CD1c-positive myeloid dendritic cell (primary cell): ENCODE data around the gene GLCCI1.
A peak's percentile ranks its signal among the peaks of the same experiment; 100 is the strongest.
"Not testable (repeated sequence)": the region's sequence is repeated elsewhere in the genome, so short reads cannot be mapped to it uniquely, and the experiment has no call there.

Experiments
- DNase-seq: peaks from one replicate; pipeline ENCODE4 v3.0.0-alpha.2; 2016; ENCODE audit errors: extremely low spot score

Gene GLCCI1

DNA sequence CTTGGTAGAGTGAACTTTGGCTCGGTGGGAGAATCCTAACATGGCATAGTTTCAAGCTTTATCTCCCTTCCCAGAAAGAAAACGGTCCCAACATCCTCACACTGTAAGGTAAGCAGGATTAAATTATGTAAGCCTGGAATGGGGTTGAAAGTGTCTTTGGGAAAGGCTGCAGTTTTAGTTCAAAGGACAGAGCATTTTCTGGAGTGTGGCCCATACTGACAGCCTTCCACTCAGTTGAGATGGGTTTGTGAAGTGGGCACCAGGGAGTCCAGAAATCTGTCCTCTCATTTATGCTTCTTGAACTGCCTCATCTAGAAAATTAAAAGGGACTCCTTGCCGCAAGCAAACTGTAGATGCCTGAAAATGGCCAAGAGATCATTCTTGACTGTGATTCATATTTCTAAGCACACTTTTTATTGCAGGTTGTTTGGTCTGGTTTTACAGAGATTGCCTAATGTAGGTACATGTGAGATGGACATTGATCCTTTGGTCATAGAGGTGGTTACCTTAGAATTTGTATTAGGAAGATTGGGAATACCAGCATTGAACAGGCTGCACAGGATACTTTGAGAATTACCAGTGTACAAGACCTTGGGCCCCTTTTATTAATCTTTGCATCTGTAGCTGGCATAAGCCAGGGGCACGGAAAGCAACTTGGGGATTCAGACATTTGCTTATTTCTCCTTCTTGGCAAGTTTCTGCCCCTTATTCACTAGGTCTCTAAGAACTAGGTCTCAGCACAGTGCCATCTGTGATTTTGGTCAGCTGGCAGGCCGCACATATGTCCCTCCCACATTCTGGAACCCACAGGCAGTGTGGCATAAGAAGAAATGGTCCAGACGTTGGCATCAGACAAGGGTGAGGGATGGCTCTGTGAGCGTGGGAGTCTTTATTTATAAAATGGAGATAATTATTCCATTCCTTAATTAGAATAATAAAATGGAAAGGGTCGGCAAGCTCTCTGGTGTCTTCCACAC, 125.9 kb downstream of the GLCCI1 start:
- DNase-seq: no peak

DNA sequence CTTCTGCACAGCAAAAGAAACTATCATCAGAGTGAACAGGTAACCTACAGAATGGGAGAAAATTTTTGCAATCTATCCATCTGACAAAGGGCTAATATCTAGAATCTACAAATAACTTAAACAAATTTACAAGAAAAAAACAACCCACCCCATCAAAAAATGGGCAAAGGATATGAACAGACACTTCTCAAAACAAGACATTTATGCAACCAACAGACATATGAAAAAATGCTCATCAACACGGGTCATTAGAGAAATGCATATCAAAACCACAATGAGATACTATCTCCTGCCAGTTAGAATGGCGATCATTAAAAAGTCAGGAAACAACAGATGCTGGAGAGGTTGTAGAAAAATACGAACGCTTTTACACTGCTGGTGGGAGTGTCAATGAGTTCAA, 132.7 kb downstream of the GLCCI1 start:
- DNase-seq: not testable (repeated sequence)

DNA sequence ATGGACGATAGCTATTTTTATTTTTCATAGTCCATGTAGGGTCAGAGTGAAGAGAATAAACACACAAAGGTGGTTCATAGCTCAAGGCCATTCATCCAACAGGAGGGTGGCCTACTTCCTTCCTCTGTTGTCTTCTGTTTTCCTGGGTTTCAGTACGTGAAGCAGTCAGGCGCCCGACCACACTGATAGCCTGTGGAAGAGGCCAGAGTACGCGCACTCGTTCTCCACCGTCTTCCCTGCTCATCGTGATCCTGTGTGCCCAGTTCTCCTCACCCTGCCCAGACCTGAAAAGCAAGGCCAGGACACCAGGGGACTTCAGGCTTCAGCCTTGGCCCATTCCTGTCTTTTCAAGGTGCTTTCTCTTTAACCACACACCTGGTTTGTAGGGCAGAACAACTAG, 134.7 kb downstream of the GLCCI1 start:
- no peak for DNase-seq

GRCh38 chr7:8105449-8106095, 137.0 kb downstream of the GLCCI1 start:
- no peak for DNase-seq

DNA sequence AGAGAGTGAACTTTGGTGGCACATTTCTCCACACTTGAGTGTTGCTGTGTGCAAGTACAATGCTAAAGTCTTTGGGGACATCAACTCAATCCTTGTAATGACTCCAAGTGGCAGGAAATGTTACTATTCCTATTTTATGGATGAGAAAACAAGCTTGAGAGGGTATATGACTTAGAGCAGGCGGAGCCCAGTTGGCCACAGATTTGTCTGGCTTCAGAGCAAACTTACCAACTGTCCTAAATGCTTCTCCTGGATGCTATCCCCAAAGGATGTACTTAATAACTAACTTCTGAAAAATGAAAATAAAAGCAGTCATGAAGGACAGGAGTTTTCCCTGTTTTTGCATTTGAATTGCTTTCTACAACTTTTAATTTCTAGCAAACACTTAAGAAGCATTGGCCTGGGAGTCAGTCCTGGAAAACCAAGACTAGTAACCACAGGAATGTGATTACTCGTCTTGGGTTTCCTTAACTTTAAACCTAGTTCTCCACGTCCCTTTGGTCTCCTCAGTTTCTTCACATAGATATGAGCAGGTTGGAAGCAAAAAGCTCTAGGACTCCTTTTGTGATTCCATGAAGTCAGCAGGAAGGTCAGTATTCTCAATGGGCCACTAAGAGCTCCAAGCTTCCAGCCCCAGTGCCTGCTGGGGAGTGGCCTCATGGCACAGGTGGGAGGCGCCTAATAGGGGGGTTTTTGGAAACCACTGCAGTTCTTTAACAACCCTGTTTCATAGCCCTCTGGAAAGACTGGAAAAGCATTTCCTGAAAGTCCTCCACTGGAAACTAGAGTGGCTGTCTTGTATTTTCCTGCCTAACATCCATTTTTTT, 140.8 kb downstream of the GLCCI1 start:
- no peak for DNase-seq

DNA sequence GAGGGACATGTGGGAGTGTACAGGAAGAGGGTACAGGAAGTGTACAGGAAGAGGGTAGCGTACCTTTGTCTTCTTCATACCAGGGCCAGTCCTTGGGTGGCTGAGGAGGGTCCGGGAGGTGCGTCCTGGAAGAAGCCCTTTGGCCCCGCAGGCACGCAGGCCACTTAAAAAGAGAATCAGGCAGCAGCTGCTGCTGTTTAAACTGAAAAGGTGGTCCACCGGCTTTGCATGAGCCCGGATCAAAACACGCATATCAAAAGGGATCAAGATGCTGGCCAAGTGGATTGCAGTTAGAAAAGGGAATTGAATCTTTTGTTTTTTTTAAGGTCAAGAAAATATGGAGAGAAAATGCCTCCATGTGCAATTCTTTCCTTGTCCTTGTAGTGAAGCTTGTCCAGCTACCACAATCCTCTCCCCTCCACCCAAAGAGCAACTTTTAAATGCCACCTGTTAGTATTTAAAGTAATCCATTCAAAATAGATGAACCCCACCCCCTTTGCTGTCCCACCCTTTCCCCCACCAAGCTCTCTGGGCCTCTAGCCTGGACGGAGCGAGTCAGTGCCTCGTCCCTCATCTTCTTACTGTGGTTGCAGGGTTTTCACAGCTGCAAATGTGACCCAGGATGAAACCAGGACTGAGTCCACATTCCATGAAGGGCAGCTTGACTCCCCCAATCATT, 142.8 kb downstream of the GLCCI1 start:
- DNase-seq: no peak

DNA sequence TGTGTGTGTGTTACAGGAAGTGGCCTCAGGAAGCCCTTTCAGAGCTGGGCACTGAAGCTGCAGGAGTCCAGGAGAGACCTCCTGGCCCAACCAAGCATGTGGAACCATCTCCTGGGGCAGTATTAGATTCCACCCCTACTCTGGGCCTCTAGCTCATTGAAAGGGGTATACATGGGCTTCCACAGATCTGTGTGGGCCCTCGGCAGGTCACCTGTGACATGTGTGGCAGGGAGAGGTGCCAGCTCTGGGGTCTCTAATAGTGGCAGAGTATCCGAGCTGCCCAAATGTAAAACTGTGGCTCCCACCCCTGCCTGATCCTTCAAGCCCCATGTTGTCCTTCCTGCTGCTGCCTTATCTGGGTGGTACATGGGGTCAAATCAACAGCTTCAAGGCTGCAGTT, 144.1 kb downstream of the GLCCI1 start:
- no peak for DNase-seq

- DNase-seq: no peak
Observed at GRCh38 chr7:8113184-8113583, 144.6 kb downstream of the GLCCI1 start.

- no peak for DNase-seq
Observed at GRCh38 chr7:8114175-8114574, 145.6 kb downstream of the GLCCI1 start.

- no peak for DNase-seq
Observed at GRCh38 chr7:8115547-8116402, 147.2 kb downstream of the GLCCI1 start.

DNA sequence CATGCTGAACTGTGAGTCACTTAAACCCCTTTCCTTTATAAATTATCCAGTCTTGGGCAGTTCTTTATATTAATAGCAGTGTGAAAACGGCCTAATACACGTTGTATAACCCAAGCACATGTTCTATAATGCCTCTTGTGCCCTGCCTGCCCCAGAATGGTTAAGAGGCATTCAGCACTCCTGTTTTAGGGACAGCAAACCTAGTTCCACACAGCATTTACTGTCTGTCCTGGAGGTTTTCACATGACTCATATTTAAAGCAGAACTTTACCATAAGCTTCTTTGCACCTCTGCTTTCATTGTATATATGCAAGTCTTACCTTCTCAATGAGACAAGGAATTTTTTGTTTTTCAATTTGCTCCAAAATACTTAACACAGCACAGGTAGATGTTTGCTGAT, 148.6 kb downstream of the GLCCI1 start:
- DNase-seq: no peak

- no peak for DNase-seq
Observed at GRCh38 chr7:8119262-8119661, 150.7 kb downstream of the GLCCI1 start.

- no peak for DNase-seq
Observed at GRCh38 chr7:8120390-8121058, 151.9 kb downstream of the GLCCI1 start.

- no peak for DNase-seq
Observed at GRCh38 chr7:8121243-8121642, 152.6 kb downstream of the GLCCI1 start.

DNA sequence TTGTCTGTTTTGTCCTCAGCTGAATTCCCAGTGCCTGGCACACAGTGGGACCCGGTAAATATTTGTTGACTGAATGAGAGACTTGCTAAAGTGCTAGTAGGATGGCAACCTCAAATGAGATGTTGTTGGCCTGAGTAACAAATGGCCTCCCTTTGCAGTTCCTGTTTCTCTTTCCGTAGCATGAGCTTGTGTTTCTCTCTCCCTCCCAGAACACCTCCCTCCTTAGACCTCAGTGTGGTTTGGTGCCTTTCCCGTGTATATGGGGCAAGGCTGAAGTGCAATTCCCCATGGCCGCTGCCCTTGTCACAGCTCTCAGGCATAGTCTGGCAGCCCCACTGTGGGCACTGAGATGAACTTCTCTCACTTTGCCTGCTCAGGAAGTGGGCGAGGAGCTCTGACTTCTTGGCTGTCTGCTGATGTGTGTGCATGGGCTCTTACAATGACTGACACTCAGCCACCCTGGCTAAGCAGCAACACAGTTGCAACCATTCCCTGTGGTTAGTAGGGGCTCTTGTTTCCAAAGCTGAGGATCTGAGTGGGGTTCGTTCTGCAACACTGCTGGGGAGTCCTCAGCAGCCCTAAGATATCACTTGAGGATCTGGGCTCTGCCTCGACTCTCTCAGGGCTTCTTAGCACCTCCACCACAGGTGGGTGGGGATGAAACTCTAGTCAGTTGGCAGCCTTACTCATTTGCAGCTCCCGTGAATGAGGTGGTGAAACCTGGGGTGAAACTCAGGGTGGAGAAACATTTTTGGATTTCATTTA, 157.3 kb downstream of the GLCCI1 start:
- DNase-seq: peak; percentile 57

GRCh38 chr7:8126601-8127167, 158.1 kb downstream of the GLCCI1 start:
- DNase-seq: no peak

DNA sequence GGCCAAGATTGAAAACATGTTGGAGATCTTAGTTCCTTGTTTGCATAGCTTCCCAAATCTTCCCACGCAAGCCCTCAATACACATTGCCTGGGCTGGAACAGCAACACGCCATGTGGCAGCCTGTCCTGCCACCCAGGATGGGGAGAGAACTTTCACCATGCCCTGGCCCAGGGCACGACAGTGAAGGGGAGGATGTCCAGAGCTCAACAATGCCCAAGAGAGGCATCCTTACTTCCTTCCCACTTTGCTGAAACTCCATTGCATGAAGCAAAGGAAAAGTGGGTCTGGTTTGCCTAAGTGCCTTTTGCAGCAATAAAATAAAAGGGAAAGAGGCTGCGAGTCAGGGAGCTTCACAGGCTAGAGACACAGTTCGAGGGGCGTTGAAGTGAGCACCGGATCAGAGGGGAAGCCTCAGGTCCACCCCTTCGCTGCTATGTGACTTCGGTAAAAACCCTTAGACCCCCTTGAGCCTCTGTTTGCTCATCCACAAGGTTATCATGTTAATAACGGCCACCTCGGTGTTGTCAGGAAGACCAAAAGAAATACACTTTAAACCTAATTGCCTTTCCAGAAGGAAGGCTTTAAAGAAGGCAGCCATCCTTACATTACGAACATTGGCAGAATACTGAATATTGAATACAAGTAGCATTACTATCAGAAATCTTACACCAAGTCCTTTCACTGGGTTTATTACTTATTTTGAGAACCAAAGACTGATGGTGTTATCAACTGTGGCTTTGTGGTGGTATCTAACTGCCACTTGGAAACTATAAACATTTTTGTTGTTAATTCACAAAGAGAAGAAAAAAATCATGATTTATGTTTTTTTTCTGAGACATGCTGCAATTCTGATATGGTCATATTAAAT, 160.1 kb downstream of the GLCCI1 start:
- DNase-seq: no peak

GRCh38 chr7:8129318-8129659, 160.7 kb downstream of the GLCCI1 start:
- DNase-seq: no peak
